ENCODE results near the gene DACH1.

- TF ChIP-seq CTCF (IDR thresholded peaks at IDR 0.05) (no peak), POLR2A (IDR thresholded peaks at IDR 0.05) (no peak)
Measured at GRCh38 chr13:71583581-71583980, 283.4 kb downstream of the DACH1 start.

Data from tibial nerve (tissue), 3 donors.